GM12878 (cell line): ENCODE measurements around the gene FBXL7. TPM values are rescaled to one million over a fixed set of nuclear protein-coding genes. Genes with fewer than 3 reads are reported as not detected.
A peak's percentile ranks its signal among the peaks of the same experiment; 100 is the strongest.

Source experiments
- ATAC-seq: fragments of 200-7000 bp; cut with Tn5 transposase; 3 replicates; pipeline ENCODE4 v1.9.1; 2020; ENCODE audit warnings: mild to moderate bottlenecking, moderate library complexity
- BruUV-seq: library from RNA; stranded (reverse); fragments of 400-500 nt; replicated peaks from 2 replicates; lab custom pipeline; 2021; lab: Mats Ljungman, UMichigan
- CTCF ChIA-PET: fragments of 300-600 bp; sonication (Branson Sonifier 250); formaldehyde crosslinking; extraction: SDS; loops from one replicate; lab custom pipeline; 2021; ENCODE audit warnings: inconsistent platforms; lab: Yijun Ruan, JAX
- POLR2A ChIA-PET: fragments of 350-600 bp; formaldehyde crosslinking; extraction: SDS; loops from one replicate; lab custom pipeline; 2021; ENCODE audit warnings: inconsistent platforms; lab: Charles Lee
- RAD21 ChIA-PET: fragments of 300-600 bp; sonication (Branson Sonifier 250); formaldehyde crosslinking; loops from one replicate; lab custom pipeline; 2023; ENCODE audit warnings: antibody characterized with exemption; ENCODE audit not compliant: unreplicated experiment; lab: Charles Lee
- SMC1A ChIA-PET: fragments of 300-600 bp; sonication (Branson Sonifier 250); formaldehyde crosslinking; loops from one replicate; lab custom pipeline; 2023; ENCODE audit not compliant: unreplicated experiment, uncharacterized antibody; lab: Charles Lee
- DNase-seq: peaks from one replicate; pipeline ENCODE4 v3.0.0-alpha.2; 2011; ENCODE audit warnings: low read depth, low spot score
- FAIRE-seq: peaks from 3 replicates; lab custom pipeline; 2011; peaks lifted over from hg19 to GRCh38; lab: Jason Lieb, UNC
- H2AFZ ChIP-seq: 2 replicates; pipeline ENCODE4 v1.6.0; 2011; ENCODE audit warnings: low read depth, low read length, control low read depth; ENCODE audit not compliant: control insufficient read depth
- H3K27ac ChIP-seq: 2 replicates; pipeline ENCODE4 v1.5.1; 2011; ENCODE audit warnings: control low read depth; ENCODE audit not compliant: control insufficient read depth, insufficient read depth
- H3K27me3 ChIP-seq, 2 experiments: replicated peaks in 1 of 2; 2 replicates each; pipeline versions ENCODE4 v1.6.0 to v1.6.1; 2011; ENCODE audit warnings: low read length in 1 of 2; ENCODE audit not compliant: control insufficient read depth in 2 of 2, insufficient read depth in 2 of 2
- H3K36me3 ChIP-seq, 2 experiments: 2 replicates each; pipeline ENCODE4 v1.5.1; 2011; ENCODE audit warnings: low read length in 1 of 2; ENCODE audit not compliant: control insufficient read depth in 2 of 2, insufficient read depth in 2 of 2
- H3K4me1 ChIP-seq: 2 replicates; pipeline ENCODE4 v1.6.1; 2011; ENCODE audit warnings: mild to moderate bottlenecking, low read length, moderate library complexity, mixed read lengths; ENCODE audit not compliant: control insufficient read depth, insufficient read depth
- H3K4me2 ChIP-seq: 2 replicates; pipeline ENCODE4 v1.6.0; 2011; ENCODE audit warnings: control low read depth; ENCODE audit not compliant: control insufficient read depth, insufficient read depth
- H3K4me3 ChIP-seq: fragments of 200-600 bp; sonication (generic); 2 replicates; pipeline ENCODE4 v1.5.1; 2016
- H3K79me2 ChIP-seq: 2 replicates; pipeline ENCODE4 v1.6.0; 2011; ENCODE audit warnings: low read length; ENCODE audit not compliant: control insufficient read depth, insufficient read depth
- H3K9ac ChIP-seq: 2 replicates; pipeline ENCODE4 v1.8.0; 2011; ENCODE audit warnings: low read length, control low read depth, mixed read lengths; ENCODE audit not compliant: control insufficient read depth, insufficient read depth
- H3K9me3 ChIP-seq: replicated peaks from 3 replicates; pipeline ENCODE4 v1.5.1; 2011; ENCODE audit warnings: mild to moderate bottlenecking, low read length; ENCODE audit not compliant: control insufficient read depth, insufficient read depth
- H4K20me1 ChIP-seq: 2 replicates; pipeline ENCODE4 v1.6.0; 2011; ENCODE audit not compliant: control insufficient read depth, insufficient read depth
- ATF3 ChIP-seq: IDR thresholded peaks from 2 replicates; pipeline ENCODE4 v1.6.1; 2011; ENCODE audit warnings: low read depth, mild to moderate bottlenecking, low read length, moderate library complexity, borderline replicate concordance; ENCODE audit errors: extremely low read depth
- GABPA ChIP-seq: IDR thresholded peaks from 2 replicates; pipeline ENCODE4 v1.6.1; 2014; ENCODE audit warnings: antibody characterized with exemption, low read depth, mild to moderate bottlenecking, inconsistent platforms
- GATAD2B ChIP-seq: fragments of 450-650 bp; conservative IDR thresholded peaks from 2 replicates; pipeline ENCODE4 v1.6.1; 2017; ENCODE audit warnings: low read depth, mild to moderate bottlenecking, moderate library complexity
- RAD21 ChIP-seq: IDR thresholded peaks from 2 replicates; pipeline ENCODE4 v1.6.1; 2011; ENCODE audit warnings: mild to moderate bottlenecking, low read depth, low read length, moderate library complexity; ENCODE audit not compliant: insufficient read depth
- REST ChIP-seq: IDR thresholded peaks from 2 replicates; pipeline ENCODE4 v1.6.1; 2012; ENCODE audit warnings: mild to moderate bottlenecking, low read depth, low read length
- whole genome bisulfite sequencing: methylation state at CpG from one replicate; pipeline ENCODE4 v1.1.6; 2016; ENCODE audit warnings: low lambda C conversion rate; ENCODE audit not compliant: insufficient replicate concordance, insufficient coverage; ENCODE audit errors: missing lambda C conversion rate; 5-methylcytosine and 5-hydroxymethylcytosine counted together
- in situ Hi-C: fragments of 300-500 bp; cut with MboI; formaldehyde crosslinking; loops from 9 replicates; pipeline ENCODE4 v1.14.3; 2018; ENCODE audit warnings: mixed read lengths
- intact Hi-C: fragments of 100-400 bp; cut with micrococcal nuclease; formaldehyde crosslinking; loops from one replicate; pipeline ENCODE4 v1.14.2; 2022; ENCODE audit not compliant: unreplicated experiment
- polyA plus RNA-seq, 11 experiments: library from polyadenylated mRNA; depleted of rRNA in 4 of 11; unstranded in 6 of 11; stranded (reverse) in 5 of 11; fragments of >200 nt; fragmentation: Nextera tagmentation in 4 of 11; fragmentation: Illumina TruSeq in 1 of 11; extraction: Ambion mirVana in 4 of 11; extraction: Trizol in 1 of 11; gene quantifications; 1 replicate in 1 of 11; 2 replicates in 10 of 11; pipeline versions ENCODE4 v1.2.1 to v1.2.3, GENCODE V29; 2011 to 2016; ENCODE audit warnings: inconsistent platforms in 2 of 11, missing spikeins in 2 of 11, low read depth in 1 of 11
- total RNA-seq, 4 experiments: library from RNA; depleted of rRNA in 3 of 4; stranded (reverse); fragments of >200 nt in 3 of 4; fragmentation: Illumina TruSeq in 1 of 4; extraction: Trizol in 1 of 4; gene quantifications; 2 replicates each; pipeline versions ENCODE4 v1.2.1 to v1.2.3, GENCODE V29; 2013 to 2021

FBXL7 gene
- total and polyA plus RNA-seq, 10 of the 15 experiments (the other 5 are each of a cell fraction or from before 2014, with no cell fraction given) = 0.03 to 0.44 (median 0.16) TPM

GRCh38 chr5:15774632-15775031, 274.7 kb downstream of the FBXL7 start:
- Histone ChIP-seq H3K27ac (no peak overlapping the region), H3K36me3 (no peaks in the 10 kb centered on the region), H3K9ac (no peak overlapping the region), H3K27me3 (no peaks in the 10 kb centered on the region), H3K4me2 (no peak overlapping the region), H2AFZ (no peak overlapping the region), H4K20me1 (no peaks in the 10 kb centered on the region), H3K79me2 (no peaks in the 10 kb centered on the region), H3K4me1 (no peaks in the 10 kb centered on the region), H3K4me3 (no peak overlapping the region), H3K9me3 (no peaks in the 10 kb centered on the region)
- no peak for DNase-seq
- ChIA-PET POLR2A (no interaction called here), SMC1A (no interaction called here), RAD21 (no interaction called here), CTCF (no interaction called here)
- intact Hi-C loops (no loop called here), in situ Hi-C loops (no loop called here)
- ATAC-seq = no peak
- no peak for FAIRE-seq
- 0% methylated on average over 2 of the region's 2 CpGs for WGBS
- no TSS peak for BruUV-seq
- TF ChIP-seq GABPA (no peak), RAD21 (no peak), ATF3 (no peak), GATAD2B (no peak), REST (peak; percentile 67)
